ENCODE results near the gene ARHGAP44. TPM values are rescaled to one million over a fixed set of nuclear protein-coding genes. Genes with fewer than 3 reads are reported as not detected.

Gene ARHGAP44
- total and polyA plus RNA-seq, 8 donors: 2.8 to 239 (median 7.4) TPM

DNA sequence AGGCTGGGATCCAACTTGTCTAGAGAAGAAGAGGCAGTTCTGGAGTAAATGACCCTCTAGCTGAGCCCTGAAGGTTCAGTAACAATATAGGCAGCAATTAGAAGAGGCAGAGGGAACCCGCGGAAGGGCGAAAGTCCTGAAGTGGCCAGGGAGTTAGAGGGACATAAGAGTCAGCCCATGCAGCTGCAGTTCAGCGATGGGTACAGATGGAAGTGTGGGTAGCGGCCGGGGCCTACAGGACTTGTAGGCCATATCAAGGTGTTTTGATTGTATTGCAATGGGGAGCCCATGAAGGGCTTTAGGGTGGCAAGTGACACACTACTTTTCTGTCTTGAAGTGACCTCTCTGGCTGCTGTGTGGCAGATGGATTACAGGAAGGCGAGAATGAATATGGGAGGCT is 225.5 kb downstream of the ARHGAP44 start:
- TF ChIP-seq POLR2AphosphoS5 (IDR thresholded peaks at IDR 0.05) (no peak), POLR2A (IDR thresholded peaks at IDR 0.05) (no peak), EP300 (IDR thresholded peaks at IDR 0.05) (no peak)
- TF ChIP-seq, protein P1, sequence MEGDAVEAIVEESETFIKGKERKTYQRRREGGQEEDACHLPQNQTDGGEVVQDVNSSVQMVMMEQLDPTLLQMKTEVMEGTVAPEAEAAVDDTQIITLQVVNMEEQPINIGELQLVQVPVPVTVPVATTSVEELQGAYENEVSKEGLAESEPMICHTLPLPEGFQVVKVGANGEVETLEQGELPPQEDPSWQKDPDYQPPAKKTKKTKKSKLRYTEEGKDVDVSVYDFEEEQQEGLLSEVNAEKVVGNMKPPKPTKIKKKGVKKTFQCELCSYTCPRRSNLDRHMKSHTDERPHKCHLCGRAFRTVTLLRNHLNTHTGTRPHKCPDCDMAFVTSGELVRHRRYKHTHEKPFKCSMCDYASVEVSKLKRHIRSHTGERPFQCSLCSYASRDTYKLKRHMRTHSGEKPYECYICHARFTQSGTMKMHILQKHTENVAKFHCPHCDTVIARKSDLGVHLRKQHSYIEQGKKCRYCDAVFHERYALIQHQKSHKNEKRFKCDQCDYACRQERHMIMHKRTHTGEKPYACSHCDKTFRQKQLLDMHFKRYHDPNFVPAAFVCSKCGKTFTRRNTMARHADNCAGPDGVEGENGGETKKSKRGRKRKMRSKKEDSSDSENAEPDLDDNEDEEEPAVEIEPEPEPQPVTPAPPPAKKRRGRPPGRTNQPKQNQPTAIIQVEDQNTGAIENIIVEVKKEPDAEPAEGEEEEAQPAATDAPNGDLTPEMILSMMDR (IDR thresholded peaks at IDR 0.05): no peak
- H3K9me3 ChIP-seq: no peaks in the 10 kb centered on the region
- intact Hi-C loops (cut with DNase I; ENCODE audit: low total_unique reads): no loop called here
- no peaks in the 10 kb centered on the region for H3K27me3 ChIP-seq
- H3K4me1 ChIP-seq: peaks cover 10 to 26% (median 17%) of the 10 kb centered on the region in 4 donors
- DNase-seq: no peak
- H3K27ac ChIP-seq: no peak overlapping the region
- H3K4me3 ChIP-seq: no peak overlapping the region
- 88 to 98% (median 91%) methylated on average over 7 of the region's 7 CpGs for whole genome bisulfite sequencing, 5 donors
- H3K36me3 ChIP-seq: peaks cover 41 to 67% (median 66%) of the 10 kb centered on the region in 4 donors

DNA sequence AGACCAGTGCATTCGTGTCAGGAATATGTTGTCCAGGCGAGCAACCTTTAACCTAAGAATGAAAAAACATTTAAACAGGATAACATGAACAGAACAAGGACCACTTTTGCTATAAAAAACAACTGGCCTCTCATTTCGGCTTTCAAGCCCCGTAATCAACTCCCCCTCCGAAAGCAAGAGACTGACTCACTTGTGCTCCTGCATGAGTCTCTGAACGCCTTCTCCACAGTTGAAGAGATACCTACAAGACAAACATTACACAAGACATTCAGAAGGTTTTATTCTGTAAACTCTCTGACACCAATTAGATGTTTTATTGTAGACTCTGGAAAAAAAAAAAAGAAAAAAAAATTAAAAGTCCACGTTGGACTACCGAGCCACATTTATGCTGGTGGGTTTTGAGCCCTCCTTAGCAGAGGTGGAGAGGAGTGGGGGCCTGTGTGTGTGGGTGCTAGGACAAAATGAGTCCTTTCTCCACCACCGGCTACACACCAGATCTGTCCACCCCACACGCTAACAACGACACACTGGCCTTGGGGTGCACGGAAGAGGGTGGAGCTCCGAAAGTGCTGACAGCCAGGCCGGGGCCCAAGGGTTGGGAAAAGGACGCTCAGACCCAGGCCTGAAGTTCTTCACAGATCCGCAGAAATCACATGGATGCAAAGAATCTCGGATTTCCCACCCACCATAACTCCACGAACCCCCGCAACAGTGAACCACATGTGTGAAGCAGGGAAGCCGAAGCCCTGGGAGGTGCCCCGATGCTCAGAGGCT is 227.8 kb downstream of the ARHGAP44 start:
- H3K36me3 ChIP-seq: peaks cover 34 to 44% (median 44%) of the 10 kb centered on the region in 4 donors
- no peak for DNase-seq
- peak overlapping the region; percentile 85 to 93 (median 90) for H3K27ac ChIP-seq
- H3K4me1 ChIP-seq: peaks cover 10 to 26% (median 17%) of the 10 kb centered on the region in 4 donors
- intact Hi-C loops (cut with DNase I; ENCODE audit: low total_unique reads): no loop called here
- no peaks in the 10 kb centered on the region for H3K27me3 ChIP-seq
- TF ChIP-seq, protein P1 (IDR thresholded peaks at IDR 0.05): no peak
- TF ChIP-seq EP300 (IDR thresholded peaks at IDR 0.05) (no peak), POLR2A (IDR thresholded peaks at IDR 0.05) (no peak), POLR2AphosphoS5 (IDR thresholded peaks at IDR 0.05) (no peak)
- peak overlapping the region; percentile 85 to 99 (median 94) for H3K4me3 ChIP-seq
- no peaks in the 10 kb centered on the region for H3K9me3 ChIP-seq
- WGBS, 5 donors: 10 to 19% (median 14%) methylated on average over 17 to 21 of the region's 21 CpGs

DNA sequence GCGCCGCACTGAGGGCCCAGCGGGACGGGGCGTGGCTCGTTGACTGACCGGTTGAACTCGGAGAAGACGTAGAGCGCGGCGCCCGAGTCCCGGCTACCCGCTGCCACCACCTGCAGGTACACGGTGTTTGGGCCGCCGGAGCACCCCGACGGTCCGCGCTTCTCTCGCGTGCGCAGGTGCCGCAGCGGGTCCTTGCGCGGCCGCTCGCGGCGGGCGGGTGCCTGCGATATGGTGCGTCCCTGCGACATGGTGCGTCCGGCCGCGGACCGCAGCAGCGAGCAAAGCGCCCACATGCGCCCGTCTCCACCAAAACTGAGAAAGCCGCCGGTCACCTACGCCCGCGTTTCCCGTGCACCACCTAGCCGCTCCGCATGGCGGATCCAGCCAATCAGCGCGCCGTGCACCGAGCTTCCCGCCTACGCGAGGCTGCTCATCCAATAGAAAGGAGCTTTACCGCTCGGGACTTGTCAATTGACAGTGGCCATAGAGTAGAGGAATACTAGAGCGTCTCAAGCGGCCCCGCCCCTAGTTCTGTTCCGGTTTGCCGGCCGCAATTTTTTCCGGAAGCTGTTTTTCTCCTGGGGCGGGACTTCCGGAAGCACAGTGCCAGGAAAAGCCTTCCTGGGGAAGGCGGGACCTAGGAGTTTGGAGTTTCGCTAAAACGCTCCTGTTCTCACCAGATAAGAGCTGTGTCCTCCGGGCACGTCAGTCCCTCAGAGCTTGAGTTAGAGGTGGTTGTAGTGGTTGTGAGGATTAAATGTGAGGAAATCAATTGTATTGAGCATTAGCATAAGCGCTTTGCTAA is 228.6 kb downstream of the ARHGAP44 start, which contains the start of gene ELAC2:
Gene ELAC2 (minus strand): TSS at position 373 of the 805 bp plus-strand sequence. CDS start 80 bp downstream, at position 293.
- H3K4me1 ChIP-seq: peaks cover 10 to 26% (median 17%) of the 10 kb centered on the region in 4 donors
- H3K27ac ChIP-seq: peak within 1 kb of the TSS; percentile 85 to 93 (median 90)
- intact Hi-C loops (cut with DNase I; ENCODE audit: low total_unique reads): no loop called here
- WGBS, 5 donors: 0 to 1% (median 0%) methylated on average over 29 to 79 of the region's 79 CpGs
- H3K27me3 ChIP-seq: no peaks in the 10 kb centered on the region
- TF ChIP-seq POLR2AphosphoS5 (IDR thresholded peaks at IDR 0.05) (peak; percentile 46 to 90 (median 81)), POLR2A (IDR thresholded peaks at IDR 0.05) (peak in 1 of 4 donors; percentile 32), EP300 (IDR thresholded peaks at IDR 0.05) (no peak)
- TF ChIP-seq, protein P1 (IDR thresholded peaks at IDR 0.05): peak in 1 of 7 experiments; percentile 15
- H3K36me3 ChIP-seq: peaks cover 26 to 36% (median 36%) of the 10 kb centered on the region in 4 donors
- H3K9me3 ChIP-seq: no peaks in the 10 kb centered on the region
- peak; percentile 97 to 99 for DNase-seq
- H3K4me3 ChIP-seq: peak within 1 kb of the TSS; percentile 85 to 99 (median 94)

DNA sequence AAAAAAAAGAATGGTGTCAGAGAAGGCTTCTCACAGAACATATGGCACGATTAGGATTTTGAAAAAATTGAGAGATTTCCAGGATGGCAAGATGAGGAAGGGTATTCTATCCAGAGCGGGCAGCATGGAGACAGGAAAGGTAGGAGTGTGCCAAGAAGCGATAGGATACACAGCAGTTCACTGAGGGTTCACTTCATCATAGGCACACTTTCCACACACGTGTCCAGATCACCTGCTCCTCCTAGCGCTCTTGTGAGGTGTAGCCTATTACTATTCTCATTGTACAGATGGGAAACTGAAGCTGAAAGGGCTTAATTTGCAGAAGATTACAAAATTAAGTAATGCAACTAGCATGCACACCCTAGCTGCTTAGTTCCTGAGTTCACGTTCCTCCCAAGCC is 234.7 kb downstream of the ARHGAP44 start:
- peaks cover 0 to 8% (median 7%) of the 10 kb centered on the region in 4 donors for H3K4me1 ChIP-seq
- intact Hi-C loops (cut with DNase I; ENCODE audit: low total_unique reads): loop anchor here (10.0 kb wide), 1 partner anchor 839 kb away; no protein-coding TSS in a partner anchor
- no peaks in the 10 kb centered on the region for H3K9me3 ChIP-seq
- H3K4me3 ChIP-seq: peak overlapping the region in 1 of 4 donors; percentile 11
- no peaks in the 10 kb centered on the region for H3K27me3 ChIP-seq
- H3K27ac ChIP-seq: no peak overlapping the region
- 59 to 66% (median 60%) methylated on average over 6 of the region's 6 CpGs for WGBS, 5 donors
- TF ChIP-seq POLR2AphosphoS5 (IDR thresholded peaks at IDR 0.05) (no peak), EP300 (IDR thresholded peaks at IDR 0.05) (no peak), POLR2A (IDR thresholded peaks at IDR 0.05) (no peak)
- TF ChIP-seq, protein P1 (IDR thresholded peaks at IDR 0.05): no peak
- no peaks in the 10 kb centered on the region for H3K36me3 ChIP-seq
- no peak for DNase-seq

All from stomach (tissue), 9 donors.